Naive thymus-derived CD4-positive, alpha-beta T cell (primary cell): Measurements from ENCODE around the gene UGT2B17. TPM values are rescaled to one million over a fixed set of nuclear protein-coding genes. Genes with fewer than 3 reads are reported as not detected.
A peak's percentile ranks its signal among the peaks of the same experiment; 100 is the strongest.
"Not testable (repeated sequence)": the region's sequence is repeated elsewhere in the genome, so short reads cannot be mapped to it uniquely, and the experiment has no call there.

Source experiments
- ATAC-seq: fragments of 150-1000 bp; cut with Tn5 transposase; 2 replicates; pipeline ENCODE4 v1.10.0; 2021; ENCODE audit warnings: mild to moderate bottlenecking, moderate library complexity
- CTCF ChIA-PET: fragments of 350-600 bp; sonication (Branson Sonifier 250); formaldehyde crosslinking; loops from one replicate; lab custom pipeline; 2021; ENCODE audit warnings: antibody characterized with exemption; lab: Charles Lee
- POLR2A ChIA-PET: fragments of 350-600 bp; sonication (Branson Sonifier 250); formaldehyde crosslinking; loops from one replicate; lab custom pipeline; 2021; ENCODE audit warnings: antibody characterized with exemption, inconsistent platforms; lab: Charles Lee
- DNase-seq, 9 donors: peaks; one replicate each; pipeline versions ENCODE4 v3.0.0 to v3.0.0-alpha.2; 2020 to 2022; ENCODE audit warnings: mixed read lengths in 1 of 9
- H3K27ac ChIP-seq: one replicate; pipeline ENCODE4 v1.7.0; 2013; ENCODE audit warnings: mild to moderate bottlenecking, low read depth, low read length, moderate library complexity
- H3K27me3 ChIP-seq, 2 donors: one replicate each; pipeline ENCODE4 v1.7.0; 2013; ENCODE audit warnings: low read length in 2 of 2, mild to moderate bottlenecking in 2 of 2, moderate library complexity in 2 of 2; ENCODE audit not compliant: control insufficient read depth in 2 of 2, insufficient read depth in 2 of 2
- H3K36me3 ChIP-seq, 3 experiments: 1 replicate in 2 of 3; 2 replicates in 1 of 3; pipeline ENCODE4 v1.7.0; 2013; ENCODE audit warnings: low read length in 3 of 3, mild to moderate bottlenecking in 3 of 3, moderate library complexity in 1 of 3; ENCODE audit not compliant: insufficient read depth in 3 of 3, control insufficient read depth in 2 of 3
- H3K4me1 ChIP-seq, 2 donors: one replicate each; pipeline ENCODE4 v1.7.0; 2013; ENCODE audit warnings: low read length in 2 of 2, mild to moderate bottlenecking in 2 of 2, moderate library complexity in 1 of 2; ENCODE audit not compliant: control insufficient read depth in 2 of 2, insufficient read depth in 2 of 2
- H3K4me3 ChIP-seq: 2 replicates; pipeline ENCODE4 v1.7.0; 2013; ENCODE audit warnings: mild to moderate bottlenecking, low read length
- H3K9me3 ChIP-seq, 3 experiments: 1 replicate in 2 of 3; 2 replicates in 1 of 3; pipeline ENCODE4 v1.7.0; 2013; ENCODE audit warnings: low read length in 3 of 3; ENCODE audit not compliant: control insufficient read depth in 2 of 3
- H3K27ac Mint-ChIP-seq, 9 donors: one replicate each; pipeline ENCODE4 v1.8.0; 2020 to 2022; ENCODE audit warnings: mixed read lengths in 9 of 9, mild to moderate bottlenecking in 8 of 9, moderate library complexity in 5 of 9, inconsistent platforms in 2 of 9
- H3K27me3 Mint-ChIP-seq, 5 donors: one replicate each; pipeline ENCODE4 v1.8.0; 2021 to 2022; ENCODE audit warnings: mixed read lengths in 5 of 5, mild to moderate bottlenecking in 1 of 5
- H3K36me3 Mint-ChIP-seq, 5 donors: one replicate each; pipeline ENCODE4 v1.8.0; 2020 to 2022; ENCODE audit warnings: mixed read lengths in 5 of 5, mild to moderate bottlenecking in 3 of 5, inconsistent platforms in 1 of 5
- H3K4me1 Mint-ChIP-seq, 7 donors: one replicate each; pipeline ENCODE4 v1.8.0; 2020 to 2022; ENCODE audit warnings: mixed read lengths in 7 of 7, mild to moderate bottlenecking in 3 of 7, inconsistent platforms in 1 of 7
- H3K4me3 Mint-ChIP-seq, 10 donors: one replicate each; pipeline ENCODE4 v1.8.0; 2020 to 2022; ENCODE audit warnings: mild to moderate bottlenecking in 10 of 10, mixed read lengths in 10 of 10, moderate library complexity in 6 of 10, inconsistent platforms in 2 of 10
- H3K9me3 Mint-ChIP-seq, 11 donors: one replicate each; pipeline ENCODE4 v1.8.0; 2020 to 2022; ENCODE audit warnings: mixed read lengths in 11 of 11, mild to moderate bottlenecking in 4 of 11, inconsistent platforms in 1 of 11, moderate library complexity in 1 of 11
- intact Hi-C, 2 donors: fragments of 100-400 bp; cut with micrococcal nuclease; formaldehyde crosslinking; loops; one replicate each; pipeline ENCODE4 v1.15.1; 2023
- polyA plus RNA-seq, 2 donors: library from polyadenylated mRNA; unstranded; fragments of 300-500 nt; fragmentation: Illumina TruSeq; gene quantifications; one replicate each; pipeline ENCODE4 v1.2.3, GENCODE V29; 2021
- total RNA-seq, 6 experiments: library from RNA in 5 of 6; stranded (reverse) in 5 of 6; gene quantifications; 1 replicate in 5 of 6; 2 replicates in 1 of 6; pipeline ENCODE4 v1.2.3 and lab custom pipeline; 2021 to 2026

Gene UGT2B17
- total and polyA plus RNA-seq, 7 experiments from 2014 or later, result 0.27 TPM; not detected in 6

- H3K9me3 ChIP-seq, H3K9me3 Mint-ChIP-seq, H3K36me3 Mint-ChIP-seq, H3K4me1 Mint-ChIP-seq, intact Hi-C loops, H3K27me3 Mint-ChIP-seq, H3K27ac Mint-ChIP-seq, H3K4me3 ChIP-seq, DNase-seq, POLR2A ChIA-PET, ATAC-seq, H3K4me1 ChIP-seq, H3K27me3 ChIP-seq, CTCF ChIA-PET, H3K27ac ChIP-seq, H3K4me3 Mint-ChIP-seq, H3K36me3 ChIP-seq: not testable (repeated sequence)
Measured at GRCh38 chr4:68553830-68554229, 22.3 kb downstream of the UGT2B17 start.

GRCh38 chr4:68552818-68553811 lies 23.0 kb downstream of the UGT2B17 start:
- H3K9me3 Mint-ChIP-seq, H3K27ac ChIP-seq, H3K4me3 Mint-ChIP-seq, H3K4me3 ChIP-seq, CTCF ChIA-PET, H3K9me3 ChIP-seq, ATAC-seq, H3K36me3 ChIP-seq, H3K4me1 Mint-ChIP-seq, intact Hi-C loops, H3K36me3 Mint-ChIP-seq, POLR2A ChIA-PET, H3K27me3 ChIP-seq, H3K27me3 Mint-ChIP-seq, H3K4me1 ChIP-seq, DNase-seq: not testable (repeated sequence)
- peak overlapping the region in 1 of 9 donors; percentile 47 for H3K27ac Mint-ChIP-seq

GRCh38 chr4:68542742-68543141 lies 33.4 kb downstream of the UGT2B17 start:
- intact Hi-C loops, H3K27ac Mint-ChIP-seq, H3K36me3 Mint-ChIP-seq, ATAC-seq, H3K4me3 Mint-ChIP-seq, CTCF ChIA-PET, H3K27ac ChIP-seq, H3K27me3 ChIP-seq, H3K4me1 Mint-ChIP-seq, H3K4me1 ChIP-seq, H3K9me3 ChIP-seq, POLR2A ChIA-PET, H3K4me3 ChIP-seq, H3K36me3 ChIP-seq, DNase-seq: not testable (repeated sequence)
- peaks cover 0 to 18% (median 2%) of the 10 kb centered on the region in 11 donors for H3K9me3 Mint-ChIP-seq
- H3K27me3 Mint-ChIP-seq, result peaks cover 0 to 35% (median 4%) of the 10 kb centered on the region in 5 donors

DNA sequence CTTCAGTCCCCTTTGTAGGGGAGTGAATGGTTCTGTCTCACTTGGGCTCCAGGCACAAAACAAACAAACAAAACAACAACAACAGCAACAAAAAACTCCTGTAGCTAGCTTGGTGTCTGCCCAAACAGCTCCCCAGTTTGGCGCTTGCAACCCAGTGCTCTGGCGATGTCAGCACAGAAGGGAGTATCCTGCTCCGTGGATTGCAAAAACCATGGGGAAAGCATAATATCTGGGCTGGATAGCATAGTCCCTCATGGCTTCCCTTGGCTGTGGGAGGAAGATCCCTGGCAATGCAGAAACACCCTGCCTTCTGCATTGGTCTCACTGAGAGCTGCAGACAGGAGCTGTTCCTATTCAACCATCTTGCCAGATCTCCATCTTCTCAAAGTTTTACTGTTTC lies 39.7 kb downstream of the UGT2B17 start:
- no peak overlapping the region for H3K4me3 ChIP-seq
- Mint-ChIP-seq H3K36me3 (no peaks in the 10 kb centered on the region), H3K4me1 (no peaks in the 10 kb centered on the region), H3K4me3 (no peak overlapping the region), H3K27ac (no peak overlapping the region), H3K27me3 (peaks cover 0 to 14% (median 4%) of the 10 kb centered on the region in 5 donors), H3K9me3 (peaks cover 0 to 22% (median 10%) of the 10 kb centered on the region in 11 donors)
- CTCF ChIA-PET, result no interaction called here
- H3K27ac ChIP-seq, result no peak overlapping the region
- POLR2A ChIA-PET, result no interaction called here
- H3K27me3 ChIP-seq, result no peaks in the 10 kb centered on the region
- H3K4me1 ChIP-seq, result no peaks in the 10 kb centered on the region
- intact Hi-C loops, result no loop called here
- H3K36me3 ChIP-seq, result no peaks in the 10 kb centered on the region
- ATAC-seq, result no peak
- DNase-seq, result no peak
- no peaks in the 10 kb centered on the region for H3K9me3 ChIP-seq

GRCh38 chr4:68535974-68536373 lies 40.1 kb downstream of the UGT2B17 start:
- H3K27me3 Mint-ChIP-seq, result peaks cover 0 to 13% (median 4%) of the 10 kb centered on the region in 5 donors
- no peaks in the 10 kb centered on the region for H3K36me3 ChIP-seq
- H3K27ac Mint-ChIP-seq, result no peak overlapping the region
- CTCF ChIA-PET, result no interaction called here
- H3K4me3 Mint-ChIP-seq, result no peak overlapping the region
- no peaks in the 10 kb centered on the region for H3K27me3 ChIP-seq
- no peak overlapping the region for H3K4me3 ChIP-seq
- DNase-seq (no peak), ATAC-seq (no peak)
- intact Hi-C loops, result no loop called here
- peaks cover 0 to 24% (median 11%) of the 10 kb centered on the region in 11 donors for H3K9me3 Mint-ChIP-seq
- no peaks in the 10 kb centered on the region for H3K4me1 ChIP-seq
- H3K36me3 Mint-ChIP-seq, result no peaks in the 10 kb centered on the region
- H3K9me3 ChIP-seq, result no peaks in the 10 kb centered on the region
- H3K4me1 Mint-ChIP-seq, result no peaks in the 10 kb centered on the region
- POLR2A ChIA-PET, result no interaction called here
- H3K27ac ChIP-seq, result no peak overlapping the region

DNA sequence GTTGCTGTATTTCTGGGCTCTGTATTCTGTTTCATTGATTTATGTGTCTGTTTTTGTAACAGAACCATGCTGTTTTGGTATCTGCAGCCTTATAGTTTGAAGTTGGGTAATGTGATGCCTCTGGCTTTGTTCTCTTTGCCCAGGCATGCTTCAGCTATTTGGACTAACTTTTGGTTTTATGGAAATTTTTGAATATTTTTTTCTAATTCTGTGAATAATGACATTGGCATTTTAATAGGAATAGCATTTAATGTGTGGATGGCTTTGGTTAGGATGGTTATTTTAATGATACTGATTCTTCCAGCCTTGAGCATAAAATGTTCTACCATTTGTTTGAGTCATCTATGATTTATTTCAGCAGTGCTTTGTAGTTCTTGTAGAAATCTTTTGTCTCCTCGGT lies 53.9 kb downstream of the UGT2B17 start:
- CTCF ChIA-PET, result not testable (repeated sequence)

GRCh38 chr4:68520985-68521384 lies 55.1 kb downstream of the UGT2B17 start:
- Histone ChIP-seq H3K27me3 (no peaks in the 10 kb centered on the region), H3K9me3 (no peaks in the 10 kb centered on the region), H3K27ac (no peak overlapping the region), H3K36me3 (no peaks in the 10 kb centered on the region), H3K4me1 (no peaks in the 10 kb centered on the region), H3K4me3 (no peak overlapping the region)
- Mint-ChIP-seq H3K36me3 (no peaks in the 10 kb centered on the region), H3K4me3 (no peak overlapping the region), H3K27ac (no peak overlapping the region), H3K9me3 (peaks cover 0 to 3% (median 0%) of the 10 kb centered on the region in 11 donors), H3K27me3 (peaks cover 0 to 6% (median 2%) of the 10 kb centered on the region in 5 donors), H3K4me1 (no peaks in the 10 kb centered on the region)
- ChIA-PET CTCF (no interaction called here), POLR2A (no interaction called here)
- intact Hi-C loops, result no loop called here
- DNase-seq (no peak), ATAC-seq (no peak)

More for the DNA sequence above, 53.9 kb downstream of the UGT2B17 start:
- H3K36me3 Mint-ChIP-seq, H3K4me3 Mint-ChIP-seq, H3K4me3 ChIP-seq, ATAC-seq, H3K4me1 Mint-ChIP-seq, H3K27ac Mint-ChIP-seq, H3K27ac ChIP-seq, H3K27me3 ChIP-seq, H3K9me3 Mint-ChIP-seq, H3K27me3 Mint-ChIP-seq, DNase-seq, H3K36me3 ChIP-seq, H3K4me1 ChIP-seq, POLR2A ChIA-PET, H3K9me3 ChIP-seq, intact Hi-C loops: not testable (repeated sequence)
